22Rv1 (cell line): Measurements from ENCODE around the gene ZNF764.

Experiments
- CTCF ChIP-seq: fragments of 450-650 bp; IDR thresholded peaks from 2 replicates; pipeline ENCODE4 v1.5.1; 2017; ENCODE audit warnings: mild to moderate bottlenecking
- ZFX ChIP-seq: fragments of 450-650 bp; IDR thresholded peaks from 2 replicates; pipeline ENCODE4 v1.6.1; 2017; ENCODE audit warnings: antibody characterized with exemption, borderline replicate concordance

DNA sequence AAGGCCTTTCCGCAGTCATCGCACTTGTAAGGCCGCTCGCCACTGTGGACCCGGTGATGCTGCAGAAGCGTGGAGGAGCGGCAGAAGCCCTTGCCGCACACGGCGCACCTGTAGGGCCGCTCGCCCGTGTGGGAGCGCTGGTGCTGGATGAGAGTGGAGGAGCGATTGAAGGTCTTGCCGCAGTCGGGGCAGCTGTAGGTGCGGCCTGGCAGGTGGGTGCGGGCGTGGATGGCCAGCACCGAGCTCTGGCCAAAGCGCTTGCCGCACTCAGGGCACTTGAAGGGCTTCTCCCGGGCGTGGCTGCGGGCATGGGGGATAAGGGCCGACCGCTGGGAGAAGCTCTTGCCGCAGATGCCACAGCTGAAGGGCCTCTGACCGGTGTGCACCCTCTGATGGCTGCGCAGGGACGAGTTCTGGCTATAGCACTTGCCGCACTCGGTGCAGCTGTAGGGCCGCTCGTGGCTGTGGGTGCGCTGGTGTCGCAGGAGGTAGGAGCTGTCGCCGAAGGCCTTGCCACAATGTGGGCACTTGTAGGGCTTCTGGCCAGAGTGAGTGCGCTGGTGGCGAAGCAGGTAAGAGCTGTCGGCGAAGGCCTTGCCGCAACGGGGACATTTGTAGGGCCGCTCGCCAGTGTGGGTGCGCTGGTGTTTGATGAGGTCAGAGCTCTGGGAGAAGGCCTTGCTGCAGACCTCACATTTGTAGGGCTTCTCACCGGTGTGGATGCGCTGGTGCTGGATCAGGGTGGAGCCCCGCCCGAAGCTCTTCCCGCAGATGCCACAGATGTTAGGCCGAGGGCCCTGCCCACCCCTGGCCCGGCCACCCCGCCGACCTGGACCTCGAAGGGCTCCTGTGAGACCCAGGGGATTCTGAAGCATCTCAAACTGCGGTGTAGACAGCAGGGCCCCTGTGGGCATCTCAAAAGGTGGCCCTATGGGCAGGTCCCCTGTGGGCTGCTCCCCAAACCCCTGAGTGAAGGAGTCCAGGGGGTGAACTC lies 33.3 kb downstream of the ZNF764 start:
- no peak for TF ChIP-seq CTCF
- TF ChIP-seq ZFX, result no peak
